Measurements from ENCODE around the gene ZBTB22.
"Not testable (repeated sequence)": the region's sequence is repeated elsewhere in the genome, so short reads cannot be mapped to it uniquely, and the experiment has no call there.

ZBTB22 gene

DNA sequence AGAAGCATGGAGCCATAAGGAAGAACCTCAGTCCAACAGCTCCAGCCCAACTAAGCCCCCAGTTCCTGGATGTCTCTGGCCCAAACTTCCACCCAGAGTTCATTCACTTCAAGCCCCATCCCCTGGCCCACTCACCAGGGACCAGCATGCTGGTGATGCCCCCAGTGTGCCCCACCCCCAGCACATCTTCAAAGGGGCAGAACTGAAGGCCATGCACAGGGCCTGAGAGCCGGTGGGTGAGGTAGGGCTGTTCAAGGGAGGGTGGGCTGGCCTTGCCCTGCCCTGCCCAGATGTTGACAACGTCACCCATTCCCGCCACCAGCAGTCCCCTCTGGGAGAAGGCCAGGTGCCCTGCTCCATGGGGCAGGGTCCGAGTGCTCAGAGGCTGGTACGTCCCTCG lies 37.0 kb downstream of the ZBTB22 start:
- no peak for DNase-seq (ENCODE audit: low read depth in 2 of 2, low spot score in 1 of 2)

DNA sequence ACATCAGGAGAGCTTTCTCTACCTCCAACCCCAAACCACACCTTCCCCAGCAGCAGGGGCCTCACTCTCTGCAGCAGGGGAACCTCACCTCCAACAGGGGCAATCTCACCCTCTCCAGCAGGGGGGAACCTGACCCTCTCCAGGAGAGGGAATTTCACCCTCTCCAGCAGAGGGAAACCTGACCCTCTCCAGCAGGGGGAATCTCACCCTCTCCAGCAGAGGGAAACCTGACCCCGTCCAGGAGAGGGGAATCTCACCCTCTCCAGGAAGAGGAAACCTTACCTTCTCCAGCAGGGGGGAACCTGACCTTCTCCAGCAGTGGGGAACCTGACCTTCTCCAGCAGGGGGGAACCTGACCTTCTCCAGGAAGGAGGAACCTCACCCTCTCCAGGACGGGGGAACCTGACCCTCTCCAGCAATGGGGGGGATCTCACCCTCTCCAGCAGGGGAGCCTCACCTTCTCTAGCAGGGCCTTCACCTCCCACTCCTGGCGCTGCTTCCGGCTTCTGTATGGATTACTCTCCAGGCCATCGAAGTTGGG lies 37.5 kb downstream of the ZBTB22 start:
- no peak for DNase-seq (ENCODE audit: low read depth in 2 of 2, low spot score in 1 of 2)

- no peak for DNase-seq (ENCODE audit: low read depth in 2 of 2, low spot score in 1 of 2)
Observed at GRCh38 chr6:33279257-33279695, 38.3 kb downstream of the ZBTB22 start.

DNA sequence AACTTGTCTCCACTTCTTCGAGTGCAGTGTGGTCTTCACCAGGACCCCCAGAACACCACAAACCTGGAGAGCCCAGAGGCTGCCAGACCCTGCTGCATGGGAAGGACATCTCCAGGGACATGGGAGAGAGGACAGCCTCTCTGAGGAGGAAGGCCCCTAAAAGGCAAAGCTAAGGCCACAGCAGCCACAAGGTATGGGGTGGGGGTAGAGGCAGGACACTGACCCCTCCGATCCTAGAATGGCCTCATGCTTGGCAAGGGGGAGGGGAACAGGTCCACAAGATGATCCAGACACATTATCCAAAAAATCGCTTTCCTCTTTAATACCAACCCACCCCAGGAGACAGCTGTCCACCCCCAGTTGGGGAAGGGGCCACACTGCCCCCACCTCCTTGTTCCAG lies 38.7 kb downstream of the ZBTB22 start:
- DNase-seq (ENCODE audit: low read depth in 2 of 2, low spot score in 1 of 2): no peak

GRCh38 chr6:33278392-33278741 lies 39.2 kb downstream of the ZBTB22 start:
- no peak for DNase-seq (ENCODE audit: low read depth in 2 of 2, low spot score in 1 of 2)

- DNase-seq (ENCODE audit: low read depth in 2 of 2, low spot score in 1 of 2): no peak
Observed at GRCh38 chr6:33277663-33278391, 39.7 kb downstream of the ZBTB22 start.

DNA sequence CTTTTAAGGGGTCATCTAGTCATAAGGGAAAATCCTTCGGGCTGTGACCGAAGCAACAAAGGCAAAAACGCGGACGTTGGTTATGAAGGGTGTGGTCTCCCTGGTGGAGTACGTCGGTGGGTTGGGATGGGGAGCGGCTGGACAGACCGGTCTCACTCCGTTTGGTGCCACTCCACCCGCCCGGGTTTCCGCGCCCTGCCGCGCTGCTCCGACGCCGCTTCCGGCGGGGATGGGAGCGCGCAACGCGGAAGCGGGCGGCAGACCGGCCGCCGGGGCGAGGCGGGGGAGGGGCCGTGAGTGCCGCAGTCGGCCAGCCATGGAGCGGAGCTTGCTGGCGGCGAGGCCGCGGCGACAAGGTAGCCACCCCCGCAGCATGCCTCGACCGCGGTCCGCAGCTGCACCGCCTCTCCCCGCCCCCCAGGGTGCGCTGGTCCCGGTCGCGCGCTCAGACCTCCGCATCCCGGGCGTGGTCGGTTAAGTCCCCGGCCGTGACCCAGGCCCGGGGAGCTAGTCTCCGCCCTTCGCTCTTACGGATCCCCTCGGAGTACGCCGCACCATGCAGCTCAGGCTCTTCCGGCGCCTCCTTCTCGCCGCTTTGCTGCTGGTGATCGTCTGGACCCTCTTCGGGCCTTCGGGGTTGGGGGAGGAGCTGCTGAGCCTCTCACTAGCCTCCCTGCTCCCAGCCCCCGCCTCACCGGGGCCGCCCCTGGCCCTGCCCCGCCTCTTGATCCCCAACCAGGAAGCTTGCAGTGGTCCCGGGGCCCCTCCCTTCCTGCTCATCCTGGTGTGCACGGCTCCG lies 40.5 kb downstream of the ZBTB22 start, which contains the start of gene B3GALT4:
TSS of gene B3GALT4 (plus strand) at position 260 of the 799 bp plus-strand sequence. CDS start at position 557, 297 bp downstream.
- DNase-seq (ENCODE audit: low read depth in 2 of 2, low spot score in 1 of 2): peak in 1 of 2 donors; percentile 37

DNA sequence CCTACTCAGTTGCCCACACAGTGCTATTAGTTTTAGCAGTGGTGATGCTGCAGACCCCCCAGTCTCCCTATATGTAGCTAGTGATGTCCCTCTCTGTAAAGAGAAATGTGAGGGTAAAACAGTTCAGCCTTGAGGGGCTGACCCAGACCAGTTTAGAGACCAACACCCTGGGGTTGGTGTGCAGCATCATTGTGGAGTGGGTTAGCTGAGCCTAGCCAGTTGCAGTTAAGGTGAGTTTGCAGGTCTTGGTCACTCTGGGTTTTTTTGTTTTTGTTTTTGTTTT lies 41.0 kb downstream of the ZBTB22 start:
- DNase-seq (ENCODE audit: low read depth in 2 of 2, low spot score in 1 of 2): no peak

DNA sequence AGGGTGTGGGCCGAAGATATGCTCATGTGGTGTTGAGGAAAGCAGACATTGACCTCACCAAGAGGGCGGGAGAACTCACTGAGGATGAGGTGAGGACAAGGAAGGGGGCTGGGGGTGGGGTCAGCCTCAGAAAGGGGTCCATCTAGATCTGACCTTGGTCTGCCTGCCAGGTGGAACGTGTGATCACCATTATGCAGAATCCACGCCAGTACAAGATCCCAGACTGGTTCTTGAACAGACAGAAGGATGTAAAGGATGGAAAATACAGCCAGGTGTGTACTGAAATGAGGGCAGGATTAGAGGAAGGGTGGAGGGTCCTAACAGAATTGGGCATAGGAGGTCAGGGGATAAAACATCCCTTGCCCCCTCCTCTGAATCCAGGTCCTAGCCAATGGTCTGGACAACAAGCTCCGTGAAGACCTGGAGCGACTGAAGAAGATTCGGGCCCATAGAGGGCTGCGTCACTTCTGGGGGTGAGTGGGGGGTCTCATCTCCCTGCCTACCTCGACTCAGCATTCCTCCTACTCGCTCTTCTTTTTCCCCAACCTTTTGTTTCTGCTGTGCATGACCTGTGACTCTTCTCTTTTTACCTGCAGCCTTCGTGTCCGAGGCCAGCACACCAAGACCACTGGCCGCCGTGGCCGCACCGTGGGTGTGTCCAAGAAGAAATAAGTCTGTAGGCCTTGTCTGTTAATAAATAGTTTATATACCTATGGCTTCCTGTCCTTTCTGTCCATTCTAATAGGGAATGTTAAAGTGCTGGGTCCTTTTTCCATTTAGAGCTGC lies 41.6 kb downstream of the ZBTB22 start:
- DNase-seq (ENCODE audit: low read depth in 2 of 2, low spot score in 1 of 2): not testable (repeated sequence)

DNA sequence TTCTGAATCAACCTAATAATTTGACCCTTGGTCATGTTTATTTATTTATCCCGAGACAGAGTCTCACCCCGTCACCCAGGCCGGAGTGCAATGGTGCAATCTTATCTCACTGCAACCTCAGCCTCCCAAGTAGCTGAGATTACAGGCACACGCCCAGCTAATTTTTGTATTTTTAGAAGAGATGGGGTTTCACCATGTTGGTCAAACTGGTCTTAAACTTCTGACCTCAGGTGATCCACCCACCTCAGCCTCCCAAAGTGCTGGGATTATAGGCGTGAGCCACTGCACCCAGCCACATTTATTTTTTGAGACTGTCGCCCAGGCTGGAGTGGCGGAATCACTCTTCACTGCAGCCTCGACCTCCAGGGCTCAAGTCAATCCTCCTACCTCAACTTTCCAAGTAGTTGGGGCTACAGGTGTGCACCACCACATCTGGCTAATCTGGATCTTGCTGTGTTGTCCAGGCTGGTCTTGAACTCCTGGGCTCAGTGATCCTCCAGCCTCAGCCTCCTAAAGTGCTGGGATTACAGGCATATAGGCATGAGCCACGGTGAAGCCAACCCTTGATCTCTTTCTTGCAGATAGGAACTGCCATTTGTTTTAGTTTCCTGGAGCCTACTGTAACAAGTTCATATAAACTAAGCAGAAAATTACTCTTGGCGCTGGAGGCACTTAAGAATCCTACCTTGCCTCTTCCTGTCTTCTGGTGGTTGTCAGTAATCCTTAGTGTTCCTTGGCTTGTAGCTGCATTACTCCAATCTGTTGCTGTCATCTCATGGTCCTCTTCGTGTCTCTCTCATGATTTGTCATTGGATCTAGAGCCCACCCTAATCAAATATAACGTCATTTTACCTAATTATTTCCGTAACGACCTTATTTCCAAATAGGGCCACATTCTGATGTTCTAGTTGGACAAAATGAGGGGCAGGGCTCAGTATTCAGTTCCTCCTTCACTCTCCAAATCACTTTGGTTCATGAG lies 43.3 kb downstream of the ZBTB22 start:
- DNase-seq (ENCODE audit: low read depth in 2 of 2, low spot score in 1 of 2): no peak

DNA sequence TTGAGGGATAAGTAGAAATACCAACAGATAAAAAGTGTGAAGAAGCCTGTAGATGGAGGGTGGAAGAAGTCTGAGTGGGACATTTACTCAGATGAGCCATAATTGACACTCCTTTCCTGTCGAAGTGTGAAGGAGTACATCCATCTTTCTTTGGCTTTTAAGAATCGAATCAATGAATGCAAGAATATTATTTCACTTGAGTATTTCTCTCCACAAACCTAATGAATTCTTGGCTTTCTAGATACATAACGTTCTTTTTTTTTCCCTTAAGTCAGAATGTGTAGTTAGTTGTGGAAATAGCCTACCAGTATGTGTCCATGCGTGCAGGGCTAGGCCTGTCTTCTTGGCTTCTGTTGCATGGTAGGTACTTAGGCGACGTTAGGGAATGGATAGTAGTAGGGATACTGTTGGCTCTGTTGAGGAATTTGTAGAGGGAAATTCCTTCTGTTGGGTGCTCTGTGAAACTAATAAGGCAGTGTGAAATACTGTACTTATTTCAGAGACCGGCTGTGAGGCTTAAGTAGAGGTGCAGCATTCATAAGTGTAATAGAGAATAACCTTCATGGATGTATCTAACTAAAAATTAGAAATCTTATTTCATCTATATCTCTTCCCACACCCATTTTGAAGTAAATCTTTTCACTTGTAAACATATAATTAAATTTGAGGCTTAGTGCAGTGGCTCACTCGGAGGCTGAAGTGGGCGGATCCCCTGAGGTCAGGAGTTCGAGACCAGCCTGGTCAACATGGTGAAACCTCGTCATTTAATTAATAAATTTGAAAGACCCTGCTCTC lies 44.2 kb downstream of the ZBTB22 start:
- no peak for DNase-seq (ENCODE audit: low read depth in 2 of 2, low spot score in 1 of 2)

DNA sequence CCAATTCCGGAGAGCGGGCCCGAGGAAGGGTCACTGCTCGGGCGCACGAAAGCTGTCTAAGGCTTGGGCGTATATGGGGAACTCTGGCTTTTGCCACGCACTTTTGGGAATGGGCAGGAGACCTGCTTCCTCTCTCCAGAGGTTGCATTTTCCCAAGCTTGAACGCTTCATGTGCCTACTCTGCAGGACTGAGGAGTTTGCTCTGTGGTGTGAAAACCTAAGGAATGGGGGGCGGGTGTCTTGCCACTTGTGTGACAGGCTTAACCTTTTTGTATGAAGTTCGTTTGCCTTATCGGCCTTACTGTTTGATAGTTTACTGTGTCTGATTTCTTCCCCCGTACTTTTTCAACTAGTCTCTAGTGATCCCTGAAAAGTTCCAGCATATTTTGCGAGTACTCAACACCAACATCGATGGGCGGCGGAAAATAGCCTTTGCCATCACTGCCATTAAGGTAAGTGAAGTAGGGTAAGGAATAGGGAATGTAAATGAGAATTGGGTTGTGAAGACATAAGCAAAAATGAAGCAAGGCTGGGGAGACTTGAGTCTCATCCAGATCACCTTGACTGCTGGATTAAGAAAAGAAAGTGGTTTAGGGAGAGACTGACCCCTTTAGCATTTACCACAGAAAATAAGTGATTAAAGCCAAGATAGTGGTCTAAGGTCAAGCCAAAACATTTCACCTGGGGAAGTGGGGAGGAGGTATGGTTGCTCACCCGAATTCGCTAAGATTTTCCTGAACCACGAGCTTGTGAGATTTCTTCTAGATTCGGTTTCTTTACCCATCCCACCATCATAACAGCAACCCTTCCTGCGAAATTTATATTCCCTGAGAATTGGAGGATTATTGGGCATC lies 45.0 kb downstream of the ZBTB22 start:
- no peak for DNase-seq (ENCODE audit: low read depth in 2 of 2, low spot score in 1 of 2)

GRCh38 chr6:33271468-33272274 lies 45.9 kb downstream of the ZBTB22 start, which contains the start of the genes RPS18 and VPS52:
Gene RPS18 (plus strand): TSS chr6:33272075. CDS start chr6:33272120, 45 bp downstream.
Gene VPS52 (minus strand): TSS chr6:33271876. CDS start chr6:33271675, 201 bp downstream.
- peak; percentile 72 to 83 for DNase-seq (ENCODE audit: low read depth in 2 of 2, low spot score in 1 of 2)

- DNase-seq (ENCODE audit: low read depth in 2 of 2, low spot score in 1 of 2): no peak
Observed at GRCh38 chr6:33271117-33271467, 46.5 kb downstream of the ZBTB22 start.
